Loucy (cell line): ENCODE results near the gene LTBR.

Source experiments
- H2AFZ ChIP-seq: fragments of 200-600 bp; sonication (generic); 2 replicates; pipeline ENCODE4 v1.6.0; 2016; ENCODE audit warnings: antibody characterized with exemption, mild to moderate bottlenecking, low read length, moderate library complexity
- H3F3A ChIP-seq: fragments of 200-600 bp; 2 replicates; pipeline ENCODE4 v1.6.0; 2016; ENCODE audit warnings: antibody characterized with exemption, low read depth, mild to moderate bottlenecking
- H3K27me3 ChIP-seq: fragments of 200-600 bp; sonication (generic); 2 replicates; pipeline ENCODE4 v1.6.1; 2014; ENCODE audit warnings: low read length, mild to moderate bottlenecking; ENCODE audit not compliant: insufficient read depth, poor library complexity, severe bottlenecking
- H3K36me3 ChIP-seq: fragments of 200-600 bp; sonication (generic); 2 replicates; pipeline ENCODE4 v1.6.1; 2016; ENCODE audit warnings: low read length; ENCODE audit not compliant: insufficient read depth
- H3K4me1 ChIP-seq: fragments of 200-600 bp; sonication (generic); 2 replicates; pipeline ENCODE4 v1.5.1; 2014; ENCODE audit warnings: low read length, mild to moderate bottlenecking; ENCODE audit not compliant: insufficient read depth, poor library complexity, severe bottlenecking
- H3K4me2 ChIP-seq: fragments of 200-600 bp; sonication (generic); 2 replicates; pipeline ENCODE4 v1.6.0; 2014; ENCODE audit warnings: antibody characterized with exemption, low read length, low read depth, mild to moderate bottlenecking; ENCODE audit not compliant: poor library complexity, severe bottlenecking
- H3K4me3 ChIP-seq: fragments of 200-600 bp; sonication (generic); 2 replicates; pipeline ENCODE4 v1.5.1; 2014; ENCODE audit warnings: low read length, mild to moderate bottlenecking, mixed read lengths; ENCODE audit not compliant: poor library complexity, severe bottlenecking
- H3K79me2 ChIP-seq: fragments of 200-600 bp; sonication (generic); 2 replicates; pipeline ENCODE4 v1.6.1; 2014; ENCODE audit warnings: low read length; ENCODE audit not compliant: insufficient read depth
- H3K9ac ChIP-seq: fragments of 200-600 bp; sonication (generic); 2 replicates; pipeline ENCODE4 v1.6.0; 2014; ENCODE audit warnings: mild to moderate bottlenecking, low read depth, low read length, moderate library complexity; ENCODE audit not compliant: poor library complexity, severe bottlenecking
- H3K9me2 ChIP-seq: fragments of 200-600 bp; sonication (generic); replicated peaks from 2 replicates; pipeline ENCODE4 v1.6.1; 2016; ENCODE audit warnings: low read depth, low read length, mixed read lengths
- H3K9me3 ChIP-seq: fragments of 200-600 bp; sonication (generic); 2 replicates; pipeline ENCODE4 v1.6.1; 2014; ENCODE audit warnings: mild to moderate bottlenecking, antibody characterized with exemption, low read length, low read depth; ENCODE audit not compliant: insufficient read depth
- H4K20me1 ChIP-seq: fragments of 200-600 bp; sonication (generic); 2 replicates; pipeline ENCODE4 v1.6.0; 2014; ENCODE audit warnings: antibody characterized with exemption, low read length, mild to moderate bottlenecking; ENCODE audit not compliant: insufficient read depth, poor library complexity, severe bottlenecking
- EZH2phosphoT487 ChIP-seq: fragments of 200-600 bp; IDR thresholded peaks from 2 replicates; pipeline ENCODE4 v1.6.1; 2018; ENCODE audit warnings: antibody characterized with exemption, mild to moderate bottlenecking, moderate library complexity, borderline replicate concordance
- TF ChIP-seq, protein P1 (sequence below): fragments of 200-600 bp; sonication (generic); conservative IDR thresholded peaks from 2 replicates; pipeline ENCODE4 v1.5.1; 2014; ENCODE audit warnings: mild to moderate bottlenecking, antibody characterized with exemption, low read length

Gene LTBR

DNA sequence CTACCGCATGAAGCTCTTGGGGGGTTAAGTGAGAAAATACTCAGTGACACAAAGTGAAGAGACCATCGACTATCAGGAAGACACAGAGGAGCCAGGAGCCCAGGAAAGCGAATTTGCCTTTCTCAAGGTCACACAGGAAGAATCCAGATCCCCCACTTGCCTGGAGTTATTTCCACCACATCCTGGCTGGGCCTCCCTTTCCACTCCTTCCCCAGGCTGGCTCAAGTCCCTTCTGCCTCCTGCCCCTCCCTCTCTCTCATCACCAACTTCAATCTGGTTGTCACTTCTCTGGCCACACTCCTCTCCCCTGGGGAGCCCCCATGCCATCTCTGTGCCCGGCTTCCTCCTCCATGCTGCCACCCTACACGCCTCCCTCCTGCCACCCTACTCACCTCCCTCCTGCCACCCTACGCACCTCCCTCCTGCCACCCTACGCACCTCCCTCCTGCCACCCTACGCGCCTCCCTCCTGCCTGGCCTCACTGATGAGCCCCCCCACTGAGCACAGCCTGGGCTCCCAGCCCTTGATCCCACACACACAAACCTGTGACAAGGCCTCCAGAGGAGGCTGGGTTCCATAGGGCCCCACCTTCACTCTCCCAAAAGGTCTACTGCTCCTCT, 14.9 kb upstream of the LTBR start:
- Histone ChIP-seq H3K9me3 (no peaks in the 10 kb centered on the region), H3K36me3 (no peaks in the 10 kb centered on the region), H3K9me2 (no peaks in the 10 kb centered on the region), H3K79me2 (no peaks in the 10 kb centered on the region), H3K4me1 (peaks cover 51% of the 10 kb centered on the region), H4K20me1 (no peaks in the 10 kb centered on the region), H3F3A (peaks cover 4% of the 10 kb centered on the region), H3K4me3 (no peak overlapping the region), H3K4me2 (no peak overlapping the region), H3K9ac (peak overlapping the region; percentile 40), H3K27me3 (no peaks in the 10 kb centered on the region), H2AFZ (no peak overlapping the region)
- TF ChIP-seq, protein P1, sequence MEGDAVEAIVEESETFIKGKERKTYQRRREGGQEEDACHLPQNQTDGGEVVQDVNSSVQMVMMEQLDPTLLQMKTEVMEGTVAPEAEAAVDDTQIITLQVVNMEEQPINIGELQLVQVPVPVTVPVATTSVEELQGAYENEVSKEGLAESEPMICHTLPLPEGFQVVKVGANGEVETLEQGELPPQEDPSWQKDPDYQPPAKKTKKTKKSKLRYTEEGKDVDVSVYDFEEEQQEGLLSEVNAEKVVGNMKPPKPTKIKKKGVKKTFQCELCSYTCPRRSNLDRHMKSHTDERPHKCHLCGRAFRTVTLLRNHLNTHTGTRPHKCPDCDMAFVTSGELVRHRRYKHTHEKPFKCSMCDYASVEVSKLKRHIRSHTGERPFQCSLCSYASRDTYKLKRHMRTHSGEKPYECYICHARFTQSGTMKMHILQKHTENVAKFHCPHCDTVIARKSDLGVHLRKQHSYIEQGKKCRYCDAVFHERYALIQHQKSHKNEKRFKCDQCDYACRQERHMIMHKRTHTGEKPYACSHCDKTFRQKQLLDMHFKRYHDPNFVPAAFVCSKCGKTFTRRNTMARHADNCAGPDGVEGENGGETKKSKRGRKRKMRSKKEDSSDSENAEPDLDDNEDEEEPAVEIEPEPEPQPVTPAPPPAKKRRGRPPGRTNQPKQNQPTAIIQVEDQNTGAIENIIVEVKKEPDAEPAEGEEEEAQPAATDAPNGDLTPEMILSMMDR: no peak
- TF ChIP-seq EZH2phosphoT487: no peak

DNA sequence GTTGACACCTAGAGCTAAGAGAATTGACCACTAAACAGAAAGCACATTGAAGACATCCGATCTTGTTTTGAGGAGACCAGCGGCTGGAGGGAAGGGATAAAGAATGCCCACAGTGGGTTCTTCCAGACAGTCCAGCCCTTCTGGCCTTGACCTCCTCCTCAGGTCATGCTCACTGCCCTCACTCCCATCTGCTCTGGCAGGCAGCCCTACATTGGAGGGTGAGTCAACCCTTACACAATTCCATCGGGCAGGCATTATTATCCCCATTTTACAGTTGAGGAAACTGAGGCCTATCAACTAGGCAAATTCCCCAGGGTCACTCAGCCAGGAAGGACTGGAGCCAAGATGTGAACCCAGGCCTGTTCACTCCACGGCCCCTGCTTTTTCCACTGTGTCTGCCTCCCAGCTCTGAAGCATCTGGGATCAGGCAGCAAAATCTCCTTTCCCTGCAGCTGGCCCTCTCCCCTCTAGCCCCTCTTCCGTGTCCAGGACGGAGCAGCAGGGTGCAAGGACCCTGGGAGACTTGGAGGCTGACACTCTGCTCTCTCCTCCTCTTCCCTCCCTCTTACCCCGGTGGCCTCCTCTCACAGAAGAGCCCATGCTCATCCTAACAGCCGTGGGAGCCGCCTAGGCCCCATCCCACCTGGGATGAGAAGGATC, 13.9 kb upstream of the LTBR start:
- Histone ChIP-seq H4K20me1 (no peaks in the 10 kb centered on the region), H3K9me2 (no peaks in the 10 kb centered on the region), H3K36me3 (no peaks in the 10 kb centered on the region), H3K27me3 (no peaks in the 10 kb centered on the region), H3K4me2 (no peak overlapping the region), H3K4me3 (no peak overlapping the region), H3F3A (peaks cover 4% of the 10 kb centered on the region), H2AFZ (no peak overlapping the region), H3K79me2 (no peaks in the 10 kb centered on the region), H3K9ac (peak overlapping the region; percentile 42), H3K4me1 (peaks cover 51% of the 10 kb centered on the region), H3K9me3 (no peaks in the 10 kb centered on the region)
- TF ChIP-seq, protein P1: no peak
- no peak for TF ChIP-seq EZH2phosphoT487

DNA sequence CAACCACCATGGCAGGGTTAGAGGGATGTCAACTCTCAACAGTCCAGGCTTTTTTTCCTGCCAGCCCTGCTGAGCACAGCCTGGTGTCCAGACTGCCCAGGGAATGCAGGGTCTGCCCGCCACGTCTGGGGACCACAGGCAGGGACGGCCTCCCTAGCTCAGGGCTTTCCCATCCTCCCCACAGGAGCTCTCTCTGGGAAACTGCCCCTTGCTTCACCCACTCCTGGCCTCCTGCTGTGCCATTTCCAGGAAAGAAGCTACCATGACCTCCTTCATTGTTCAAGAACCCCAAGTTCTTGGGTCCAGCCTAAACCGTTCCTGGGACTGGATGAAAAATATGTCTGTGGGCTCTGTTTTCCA, 13.4 kb upstream of the LTBR start:
- H3K27me3 ChIP-seq: no peaks in the 10 kb centered on the region
- H3K9me2 ChIP-seq: no peaks in the 10 kb centered on the region
- H3K4me1 ChIP-seq: peaks cover 51% of the 10 kb centered on the region
- peak overlapping the region; percentile 42 for H3K9ac ChIP-seq
- H4K20me1 ChIP-seq: no peaks in the 10 kb centered on the region
- no peaks in the 10 kb centered on the region for H3K79me2 ChIP-seq
- TF ChIP-seq, protein P1: no peak
- TF ChIP-seq EZH2phosphoT487: no peak
- no peaks in the 10 kb centered on the region for H3K9me3 ChIP-seq
- H3F3A ChIP-seq: peaks cover 4% of the 10 kb centered on the region
- H3K4me3 ChIP-seq: no peak overlapping the region
- peak overlapping the region; percentile 54; the same call in 1 of the 2 replicates for H2AFZ ChIP-seq
- H3K36me3 ChIP-seq: no peaks in the 10 kb centered on the region
- H3K4me2 ChIP-seq: peak overlapping the region; percentile 32
